MCF 10A (cell line): Measurements from ENCODE around the gene PIK3CG. TPM values are rescaled to one million over a fixed set of nuclear protein-coding genes. Genes with fewer than 3 reads are reported as not detected.

Experiments
- BruUV-seq: library from RNA; stranded (reverse); fragments of 400-500 nt; replicated peaks from 2 replicates; lab custom pipeline; 2021; lab: Mats Ljungman, UMichigan
- CTCF ChIA-PET: fragments of 300-600 bp; sonication (Branson Sonifier 250); formaldehyde crosslinking; extraction: SDS; loops from one replicate; lab custom pipeline; 2021; ENCODE audit warnings: antibody characterized with exemption, inconsistent platforms; lab: Yijun Ruan, JAX
- POLR2A ChIA-PET: fragments of 300-600, 350-650 bp; sonication (Branson Sonifier 250); formaldehyde crosslinking; extraction: SDS; loops from one replicate; lab custom pipeline; 2020; ENCODE audit warnings: antibody characterized with exemption, inconsistent platforms; lab: Yijun Ruan, JAX
- DNase-seq: peaks from one replicate; pipeline ENCODE4 v3.0.0-alpha.2; 2018; ENCODE audit not compliant: unreplicated experiment
- H3K27ac Mint-ChIP-seq: one replicate; pipeline ENCODE4 v1.8.0; 2022; ENCODE audit warnings: mild to moderate bottlenecking, low read depth, mixed read lengths; ENCODE audit not compliant: unreplicated experiment
- H3K27me3 Mint-ChIP-seq: one replicate; pipeline ENCODE4 v1.8.0; 2022; ENCODE audit warnings: mixed read lengths; ENCODE audit not compliant: insufficient read depth, unreplicated experiment
- H3K36me3 Mint-ChIP-seq: one replicate; pipeline ENCODE4 v1.8.0; 2022; ENCODE audit warnings: mild to moderate bottlenecking, moderate library complexity, mixed read lengths; ENCODE audit not compliant: insufficient read depth, unreplicated experiment
- H3K4me1 Mint-ChIP-seq: one replicate; pipeline ENCODE4 v1.8.0; 2022; ENCODE audit warnings: mixed read lengths; ENCODE audit not compliant: insufficient read depth, unreplicated experiment
- H3K4me3 Mint-ChIP-seq: one replicate; pipeline ENCODE4 v1.8.0; 2022; ENCODE audit warnings: mild to moderate bottlenecking, moderate library complexity, mixed read lengths; ENCODE audit not compliant: unreplicated experiment
- H3K9me3 Mint-ChIP-seq: one replicate; pipeline ENCODE4 v1.8.0; 2022; ENCODE audit warnings: mixed read lengths; ENCODE audit not compliant: unreplicated experiment
- CTCF ChIP-seq: fragments of 200-600 bp; IDR thresholded peaks from one replicate; pipeline ENCODE4 v1.8.0; 2022; ENCODE audit warnings: antibody characterized with exemption, mild to moderate bottlenecking; ENCODE audit not compliant: unreplicated experiment
- intact Hi-C: fragments of 100-400 bp; cut with micrococcal nuclease; formaldehyde crosslinking; loops from 2 replicates; pipeline ENCODE4 v1.14.1; 2022
- total RNA-seq: library from RNA; stranded (reverse); gene quantifications from 2 replicates; pipeline ENCODE4 v1.2.3, GENCODE V29; 2022

The PIK3CG gene
- total RNA-seq, 1 experiment from 2014 or later = not detected

- CTCF ChIA-PET = interaction anchor here (0.6 kb wide), 1 partner anchor 12 kb away, joined by 3 read pairs; no protein-coding TSS in a partner anchor
- no peak for TF ChIP-seq CTCF
- intact Hi-C loops = no loop called here
- Mint-ChIP-seq H3K27ac (no peak overlapping the region), H3K27me3 (no peaks in the 10 kb centered on the region), H3K36me3 (no peaks in the 10 kb centered on the region), H3K4me3 (no peak overlapping the region), H3K4me1 (no peaks in the 10 kb centered on the region), H3K9me3 (no peaks in the 10 kb centered on the region)
- DNase-seq = no peak
- POLR2A ChIA-PET = interaction anchor here (0.6 kb wide), 1 partner anchor 430 kb away, joined by 3 read pairs; no protein-coding TSS in a partner anchor
- no TSS peak for BruUV-seq
Measured at GRCh38 chr7:106820321-106821217, 44.5 kb upstream of the PIK3CG start.

GRCh38 chr7:106823631-106824030, 41.5 kb upstream of the PIK3CG start:
- TF ChIP-seq CTCF = no peak
- no peak for DNase-seq
- POLR2A ChIA-PET = no interaction called here
- BruUV-seq = no TSS peak
- Mint-ChIP-seq H3K9me3 (no peaks in the 10 kb centered on the region), H3K4me1 (no peaks in the 10 kb centered on the region), H3K27me3 (no peaks in the 10 kb centered on the region), H3K4me3 (no peak overlapping the region), H3K36me3 (no peaks in the 10 kb centered on the region), H3K27ac (no peak overlapping the region)
- CTCF ChIA-PET = no interaction called here
- intact Hi-C loops = no loop called here

- H3K9me3 Mint-ChIP-seq = no peaks in the 10 kb centered on the region
- ChIA-PET POLR2A (no interaction called here), CTCF (interaction anchor here (0.5 kb wide), 1 partner anchor 1043 kb away, joined by 4 read pairs; no protein-coding TSS in a partner anchor)
- intact Hi-C loops = no loop called here
- no peak overlapping the region for H3K27ac Mint-ChIP-seq
- no peaks in the 10 kb centered on the region for H3K4me1 Mint-ChIP-seq
- no peak for DNase-seq
- BruUV-seq = no TSS peak
- no peaks in the 10 kb centered on the region for H3K27me3 Mint-ChIP-seq
- no peaks in the 10 kb centered on the region for H3K36me3 Mint-ChIP-seq
- no peak overlapping the region for H3K4me3 Mint-ChIP-seq
- TF ChIP-seq CTCF = no peak
Measured at GRCh38 chr7:106824458-106824857, 40.6 kb upstream of the PIK3CG start.

GRCh38 chr7:106827626-106828025, 37.5 kb upstream of the PIK3CG start:
- DNase-seq = no peak
- Mint-ChIP-seq H3K4me3 (no peak overlapping the region), H3K9me3 (peaks cover 15% of the 10 kb centered on the region), H3K27ac (no peak overlapping the region), H3K4me1 (no peaks in the 10 kb centered on the region), H3K27me3 (no peaks in the 10 kb centered on the region), H3K36me3 (no peaks in the 10 kb centered on the region)
- intact Hi-C loops = no loop called here
- ChIA-PET POLR2A (no interaction called here), CTCF (interaction anchor here (0.6 kb wide), 1 partner anchor 181 kb away, joined by 5 read pairs; no protein-coding TSS in a partner anchor)
- TF ChIP-seq CTCF = no peak
- no TSS peak for BruUV-seq
